IMR-90 (cell line): ENCODE measurements around the gene SFT2D3. TPM values are rescaled to one million over a fixed set of nuclear protein-coding genes. Genes with fewer than 3 reads are reported as not detected.

Source experiments
- ATAC-seq: fragments of 200-7000 bp; cut with Tn5 transposase; 2 replicates; pipeline ENCODE4 v1.9.1; 2020; ENCODE audit warnings: low read depth, mild to moderate bottlenecking, moderate library complexity
- BruUV-seq: library from RNA; stranded (reverse); fragments of 400-500 nt; replicated peaks from 2 replicates; lab custom pipeline; 2021; lab: Mats Ljungman, UMichigan
- CTCF ChIA-PET: fragments of 300-600 bp; formaldehyde crosslinking; extraction: SDS; loops from one replicate; lab custom pipeline; 2021; ENCODE audit warnings: antibody characterized with exemption; lab: Yijun Ruan, JAX
- POLR2A ChIA-PET: fragments of 300-600 bp; sonication (Branson Sonifier 250); formaldehyde crosslinking; loops from one replicate; lab custom pipeline; 2022; ENCODE audit warnings: antibody characterized with exemption; ENCODE audit not compliant: unreplicated experiment; lab: Charles Lee
- DNase-seq: peaks from one replicate; pipeline ENCODE4 v3.0.0; 2013
- H2AFZ ChIP-seq: replicated peaks from 2 replicates; pipeline ENCODE3; 2013; ENCODE audit warnings: low read length, mild to moderate bottlenecking; ENCODE audit not compliant: poor library complexity
- H2AK5ac ChIP-seq: 2 replicates; pipeline ENCODE4 v1.6.1; 2013; ENCODE audit warnings: low read depth, low read length, inconsistent platforms
- H2AK9ac ChIP-seq: replicated peaks from 2 replicates; pipeline ENCODE3; 2013; ENCODE audit warnings: mild to moderate bottlenecking, low read depth, low read length, moderate library complexity; ENCODE audit not compliant: poor library complexity
- H2BK120ac ChIP-seq: 2 replicates; pipeline ENCODE4 v1.6.1; 2013; ENCODE audit warnings: low read depth, low read length, inconsistent platforms
- H2BK15ac ChIP-seq: 3 replicates; pipeline ENCODE4 v1.6.1; 2013; ENCODE audit warnings: low read depth, low read length, inconsistent platforms
- H2BK20ac ChIP-seq: 2 replicates; pipeline ENCODE4 v1.6.1; 2013; ENCODE audit warnings: low read depth, mild to moderate bottlenecking, inconsistent platforms, low read length, moderate library complexity
- H2BK5ac ChIP-seq: 2 replicates; pipeline ENCODE4 v1.6.1; 2013; ENCODE audit warnings: mild to moderate bottlenecking, low read depth, low read length, inconsistent platforms; ENCODE audit not compliant: poor library complexity, severe bottlenecking
- H3K14ac ChIP-seq: replicated peaks from 2 replicates; pipeline ENCODE4 v1.6.1; 2013; ENCODE audit warnings: low read depth, low read length, inconsistent platforms
- H3K18ac ChIP-seq: 2 replicates; pipeline ENCODE4 v1.6.1; 2013; ENCODE audit warnings: low read depth, low read length, control low read depth
- H3K23ac ChIP-seq: 2 replicates; pipeline ENCODE4 v1.6.1; 2013; ENCODE audit warnings: low read depth, low read length, inconsistent platforms
- H3K27ac ChIP-seq: 2 replicates; pipeline ENCODE4 v1.5.1; 2013; ENCODE audit warnings: mild to moderate bottlenecking, control low read depth, low read length; ENCODE audit not compliant: insufficient read depth
- H3K27me3 ChIP-seq: 2 replicates; pipeline ENCODE4 v1.6.1; 2013; ENCODE audit warnings: low read length; ENCODE audit not compliant: control insufficient read depth, insufficient read depth
- H3K36me3 ChIP-seq: 2 replicates; pipeline ENCODE4 v1.6.1; 2013; ENCODE audit warnings: low read length, mixed read lengths; ENCODE audit not compliant: control insufficient read depth, insufficient read depth
- H3K4ac ChIP-seq: 2 replicates; pipeline ENCODE4 v1.6.1; 2013; ENCODE audit warnings: low read depth, low read length, inconsistent platforms
- H3K4me1 ChIP-seq: 2 replicates; pipeline ENCODE4 v1.6.1; 2013; ENCODE audit warnings: low read length, mixed read lengths; ENCODE audit not compliant: control insufficient read depth, insufficient read depth
- H3K4me2 ChIP-seq: 2 replicates; pipeline ENCODE4 v1.6.1; 2013; ENCODE audit warnings: low read depth, mild to moderate bottlenecking, control low read depth, low read length, moderate library complexity
- H3K4me3 ChIP-seq: 2 replicates; pipeline ENCODE4 v1.5.1; 2013; ENCODE audit warnings: low read depth, mild to moderate bottlenecking, control low read depth, low read length, moderate library complexity; ENCODE audit not compliant: insufficient read depth
- H3K56ac ChIP-seq: 2 replicates; pipeline ENCODE4 v1.6.1; 2013; ENCODE audit warnings: low read length, inconsistent platforms; ENCODE audit not compliant: insufficient read depth; ENCODE audit errors: extremely low read depth
- H3K79me1 ChIP-seq, 2 experiments: 2 replicates each; pipeline ENCODE4 v1.6.1; 2013; ENCODE audit warnings: low read length in 2 of 2, inconsistent platforms in 1 of 2, low read depth in 1 of 2
- H3K9ac ChIP-seq: 2 replicates; pipeline ENCODE4 v1.6.1; 2013; ENCODE audit warnings: low read depth, low read length, control low read depth
- H3K9me1 ChIP-seq: 2 replicates; pipeline ENCODE4 v1.6.1; 2013; ENCODE audit warnings: low read length, inconsistent platforms; ENCODE audit not compliant: insufficient read depth
- H3K9me3 ChIP-seq: 2 replicates; pipeline ENCODE4 v1.6.1; 2013; ENCODE audit warnings: low read length; ENCODE audit not compliant: control insufficient read depth, insufficient read depth
- H4K20me1 ChIP-seq: 2 replicates; pipeline ENCODE4 v1.6.1; 2013; ENCODE audit warnings: low read length, inconsistent platforms; ENCODE audit not compliant: insufficient read depth
- H4K5ac ChIP-seq: 2 replicates; pipeline ENCODE4 v1.6.1; 2013; ENCODE audit warnings: mild to moderate bottlenecking, low read depth, low read length, control low read depth
- H4K8ac ChIP-seq, 2 experiments: 2 replicates each; pipeline ENCODE4 v1.6.1; 2013; ENCODE audit warnings: low read depth in 2 of 2, low read length in 2 of 2, control low read depth in 1 of 2, inconsistent platforms in 1 of 2
- H4K91ac ChIP-seq: 2 replicates; pipeline ENCODE4 v1.6.1; 2013; ENCODE audit warnings: low read depth, low read length, inconsistent platforms; ENCODE audit not compliant: insufficient read depth
- CEBPB ChIP-seq: IDR thresholded peaks from 2 replicates; pipeline ENCODE4 v1.6.1; 2012; ENCODE audit warnings: low read depth, low read length, improper control_type of control experiment
- RCOR1 ChIP-seq: IDR thresholded peaks from 2 replicates; pipeline ENCODE4 v1.6.1; 2012; ENCODE audit warnings: mild to moderate bottlenecking, low read length, improper control_type of control experiment; ENCODE audit not compliant: insufficient replicate concordance
- SMC3 ChIP-seq: fragments of 150-350 bp; IDR thresholded peaks from 2 replicates; pipeline ENCODE4 v1.6.1; 2016; ENCODE audit warnings: low read depth, mild to moderate bottlenecking, antibody characterized with exemption, low read length, moderate library complexity
- WGBS, 2 experiments: methylation state at CpG; one replicate each; pipeline versions ENCODE4 v1.1.5 to v1.1.7; 2013; ENCODE audit warnings: missing lambda C conversion rate in 2 of 2; ENCODE audit not compliant: insufficient read length in 1 of 2; ENCODE audit errors: extremely low coverage in 2 of 2; 5-methylcytosine and 5-hydroxymethylcytosine counted together
- dilution Hi-C: fragments of 300-500 bp; cut with HindIII; formaldehyde crosslinking; loops from one replicate; pipeline ENCODE4 v1.14.3; 2018; ENCODE audit warnings: low sequenced_read_pairs; ENCODE audit not compliant: unreplicated experiment
- in situ Hi-C: fragments of 300-500 bp; cut with MboI; formaldehyde crosslinking; loops from 3 replicates; pipeline ENCODE4 v1.14.3; 2019; ENCODE audit warnings: low sequenced_read_pairs, inconsistent platforms, mixed read lengths
- intact Hi-C: fragments of 100-400 bp; cut with micrococcal nuclease; formaldehyde crosslinking; loops from 2 replicates; pipeline ENCODE4 v1.10.0; 2022
- polyA plus RNA-seq, 3 experiments: library from polyadenylated mRNA; depleted of rRNA; stranded (reverse); fragments of >200 nt; gene quantifications; 2 replicates each; pipeline ENCODE4 v1.2.3, GENCODE V29; 2012; ENCODE audit warnings: low replicate concordance in 1 of 3
- total RNA-seq: library from RNA; depleted of rRNA; stranded (reverse); fragments of >200 nt; gene quantifications from 2 replicates; pipeline ENCODE4 v1.2.3, GENCODE V29; 2012

The SFT2D3 gene
- total and polyA plus RNA-seq, 2 of the 4 experiments (the other 2 are of a cell fraction), result 2.5 to 3.1 TPM

DNA sequence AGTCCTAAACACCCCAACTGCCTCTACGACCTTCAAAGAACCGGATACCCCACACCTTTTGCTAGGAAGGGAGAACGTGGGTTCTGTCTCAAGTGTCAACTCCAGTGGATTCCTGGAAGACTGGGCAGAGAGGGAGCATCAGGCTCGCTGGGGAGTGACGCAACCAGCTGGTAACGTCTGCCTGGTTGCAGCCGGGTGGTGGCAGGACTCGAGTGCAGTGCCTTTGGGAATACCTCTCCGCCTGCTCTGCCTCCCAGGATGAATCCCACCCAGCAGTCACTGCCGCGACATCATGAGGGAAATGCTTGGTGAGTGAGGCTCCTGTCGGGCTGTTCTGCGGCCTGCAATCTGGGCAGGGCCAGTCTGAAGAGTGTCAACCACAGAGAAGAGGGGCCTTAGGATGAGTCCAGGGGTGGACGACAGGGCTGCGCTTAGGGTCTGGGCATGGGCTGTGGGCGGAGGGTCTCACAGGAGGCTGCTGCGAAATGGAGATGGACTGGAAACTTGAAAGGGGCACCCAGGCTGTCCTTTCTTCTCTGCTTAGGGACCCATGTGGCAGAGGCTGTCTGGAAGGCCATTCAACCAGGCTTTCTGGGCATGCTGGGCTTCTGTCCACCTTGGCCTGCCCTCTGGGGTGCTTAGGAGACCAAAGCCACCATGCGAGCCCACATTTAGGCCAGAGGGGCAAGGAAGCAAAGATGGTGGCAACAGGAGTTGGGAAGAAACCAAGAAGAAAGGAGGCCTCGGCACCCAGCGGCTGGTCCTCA is 42.5 kb upstream of the SFT2D3 start:
- Histone ChIP-seq H2BK120ac (no peak overlapping the region), H3K4me1 (peaks cover 14% of the 10 kb centered on the region), H3K9me3 (peaks cover 2% of the 10 kb centered on the region; the same call in 1 of the 2 replicates), H3K36me3 (peaks cover 16% of the 10 kb centered on the region), H3K4ac (no peak overlapping the region), H4K20me1 (peaks cover 69% of the 10 kb centered on the region), H2BK15ac (no peak overlapping the region), H3K56ac (no peak overlapping the region), H3K14ac (no peak overlapping the region), H3K27me3 (no peaks in the 10 kb centered on the region), H3K79me1 (peaks cover 19 to 61% of the 10 kb centered on the region in 2 experiments), H2AK9ac (no peak overlapping the region), H4K8ac (no peak overlapping the region), H3K4me3 (no peak overlapping the region), H3K4me2 (no peak overlapping the region), H4K91ac (no peak overlapping the region), H3K9ac (no peak overlapping the region), H3K9me1 (peaks cover 28% of the 10 kb centered on the region), H3K23ac (no peak overlapping the region), H2BK20ac (no peak overlapping the region), H3K27ac (no peak overlapping the region), H2AFZ (no peak overlapping the region), H2AK5ac (no peak overlapping the region), H2BK5ac (no peak overlapping the region), H3K18ac (no peak overlapping the region), H4K5ac (no peak overlapping the region)
- no peak for TF ChIP-seq SMC3
- TF ChIP-seq CEBPB, result peak; percentile 44; the same call in 1 of the 2 replicates
- no peak for TF ChIP-seq RCOR1
- ChIA-PET CTCF (no interaction called here), POLR2A (no interaction called here)
- dilution Hi-C loops (no loop called here), in situ Hi-C loops (no loop called here), intact Hi-C loops (no loop called here)
- ATAC-seq (no peak), DNase-seq (no peak)
- BruUV-seq, result no TSS peak
- 84% methylated on average over 12 of the region's 20 CpGs; no CpG with 5 or more reads in 1 of the 2 experiments for WGBS, 2 experiments
